NCI-H1694 treated with DMSO at 0.1 percent for 48 hours (cell line): Measurements from ENCODE around the gene LCMT2.

Experiments
- DNase-seq: peaks from one replicate; lab custom pipeline; 2025; lab: John Stamatoyannopoulos, UW

The LCMT2 gene, protein sequence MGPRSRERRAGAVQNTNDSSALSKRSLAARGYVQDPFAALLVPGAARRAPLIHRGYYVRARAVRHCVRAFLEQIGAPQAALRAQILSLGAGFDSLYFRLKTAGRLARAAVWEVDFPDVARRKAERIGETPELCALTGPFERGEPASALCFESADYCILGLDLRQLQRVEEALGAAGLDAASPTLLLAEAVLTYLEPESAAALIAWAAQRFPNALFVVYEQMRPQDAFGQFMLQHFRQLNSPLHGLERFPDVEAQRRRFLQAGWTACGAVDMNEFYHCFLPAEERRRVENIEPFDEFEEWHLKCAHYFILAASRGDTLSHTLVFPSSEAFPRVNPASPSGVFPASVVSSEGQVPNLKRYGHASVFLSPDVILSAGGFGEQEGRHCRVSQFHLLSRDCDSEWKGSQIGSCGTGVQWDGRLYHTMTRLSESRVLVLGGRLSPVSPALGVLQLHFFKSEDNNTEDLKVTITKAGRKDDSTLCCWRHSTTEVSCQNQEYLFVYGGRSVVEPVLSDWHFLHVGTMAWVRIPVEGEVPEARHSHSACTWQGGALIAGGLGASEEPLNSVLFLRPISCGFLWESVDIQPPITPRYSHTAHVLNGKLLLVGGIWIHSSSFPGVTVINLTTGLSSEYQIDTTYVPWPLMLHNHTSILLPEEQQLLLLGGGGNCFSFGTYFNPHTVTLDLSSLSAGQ

DNA sequence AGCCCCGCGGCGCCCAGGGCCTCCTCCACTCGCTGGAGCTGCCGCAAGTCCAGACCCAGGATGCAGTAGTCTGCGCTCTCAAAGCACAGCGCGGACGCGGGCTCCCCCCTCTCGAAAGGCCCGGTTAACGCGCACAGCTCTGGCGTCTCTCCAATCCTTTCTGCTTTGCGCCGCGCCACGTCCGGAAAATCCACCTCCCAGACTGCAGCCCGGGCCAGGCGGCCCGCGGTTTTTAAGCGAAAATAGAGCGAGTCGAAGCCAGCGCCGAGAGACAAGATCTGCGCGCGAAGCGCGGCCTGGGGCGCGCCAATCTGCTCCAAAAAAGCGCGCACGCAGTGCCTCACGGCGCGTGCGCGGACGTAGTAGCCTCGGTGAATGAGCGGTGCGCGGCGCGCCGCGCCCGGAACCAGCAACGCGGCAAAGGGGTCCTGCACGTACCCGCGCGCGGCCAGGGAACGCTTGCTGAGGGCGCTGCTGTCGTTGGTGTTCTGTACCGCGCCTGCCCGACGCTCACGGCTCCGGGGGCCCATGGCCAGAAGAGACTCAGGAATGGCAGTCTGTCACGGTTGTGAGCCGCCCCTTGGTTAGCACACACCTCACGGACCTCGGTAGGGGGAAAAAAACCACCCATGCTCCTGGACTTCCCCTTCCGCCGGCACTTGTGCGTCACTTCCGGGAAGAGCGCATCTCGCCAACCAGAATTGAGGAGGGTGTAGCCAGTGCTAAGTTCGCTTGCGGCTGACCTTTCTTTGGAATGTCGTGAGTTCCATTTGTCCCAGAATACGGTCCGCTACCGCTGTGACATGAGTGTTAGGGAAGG lies at the start of gene LCMT2:
Gene LCMT2 (minus strand): TSS at position 614 of the 820 bp plus-strand sequence. CDS start 84 bp downstream, at position 530.
- peak; percentile 86 for DNase-seq

DNA sequence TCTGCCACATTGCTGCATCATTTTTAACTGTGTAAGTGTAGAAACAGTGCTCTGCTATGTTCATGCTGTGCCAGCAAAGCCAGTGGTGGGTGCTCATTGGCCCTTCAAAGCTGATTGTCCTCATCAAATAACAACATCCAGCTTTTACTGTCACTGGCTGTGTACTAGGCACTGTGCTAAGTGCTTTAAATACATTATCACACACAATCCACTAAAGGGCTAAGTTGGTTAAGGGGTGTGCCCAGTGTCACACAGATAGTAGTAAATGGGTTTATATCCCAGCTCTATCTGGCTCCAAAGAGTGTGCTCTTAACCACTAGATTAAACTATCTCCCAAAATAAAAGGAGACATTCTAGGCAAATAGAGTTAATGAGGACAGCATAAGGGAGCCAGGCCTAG lies 48.2 kb upstream of the LCMT2 start:
- DNase-seq = no peak

DNA sequence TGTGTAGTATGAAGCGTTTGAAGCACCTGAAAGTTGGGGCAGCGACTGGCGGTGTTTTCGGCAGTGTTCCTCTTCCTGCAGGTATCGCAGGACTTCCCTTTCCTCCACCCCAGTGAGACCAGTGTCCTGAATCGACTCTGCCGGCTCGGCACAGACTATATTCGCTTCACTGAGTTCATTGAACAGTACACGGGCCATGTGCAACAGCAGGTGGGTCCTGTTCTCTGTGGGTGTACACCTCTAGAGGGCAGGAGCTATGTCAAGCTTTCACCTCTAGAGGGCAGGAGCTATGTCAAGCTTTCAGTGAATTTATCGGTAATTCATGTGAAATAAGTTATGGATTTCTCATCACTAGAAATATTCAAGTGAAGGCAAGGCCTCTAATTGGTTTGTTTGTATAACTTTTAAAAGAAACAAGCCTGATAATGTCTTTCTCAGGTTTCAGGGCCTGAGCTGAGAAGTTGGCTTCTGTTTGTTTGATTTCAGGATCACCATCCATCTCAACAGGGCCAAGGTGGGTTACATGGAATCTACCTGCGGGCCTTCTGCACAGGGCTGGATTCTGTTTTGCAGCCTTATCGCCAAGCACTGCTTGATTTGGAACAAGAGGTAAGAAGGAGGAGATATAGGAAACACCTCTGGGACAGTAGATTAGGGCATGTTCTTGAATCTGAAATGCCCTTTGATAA lies 45.8 kb upstream of the LCMT2 start:
- no peak for DNase-seq

DNA sequence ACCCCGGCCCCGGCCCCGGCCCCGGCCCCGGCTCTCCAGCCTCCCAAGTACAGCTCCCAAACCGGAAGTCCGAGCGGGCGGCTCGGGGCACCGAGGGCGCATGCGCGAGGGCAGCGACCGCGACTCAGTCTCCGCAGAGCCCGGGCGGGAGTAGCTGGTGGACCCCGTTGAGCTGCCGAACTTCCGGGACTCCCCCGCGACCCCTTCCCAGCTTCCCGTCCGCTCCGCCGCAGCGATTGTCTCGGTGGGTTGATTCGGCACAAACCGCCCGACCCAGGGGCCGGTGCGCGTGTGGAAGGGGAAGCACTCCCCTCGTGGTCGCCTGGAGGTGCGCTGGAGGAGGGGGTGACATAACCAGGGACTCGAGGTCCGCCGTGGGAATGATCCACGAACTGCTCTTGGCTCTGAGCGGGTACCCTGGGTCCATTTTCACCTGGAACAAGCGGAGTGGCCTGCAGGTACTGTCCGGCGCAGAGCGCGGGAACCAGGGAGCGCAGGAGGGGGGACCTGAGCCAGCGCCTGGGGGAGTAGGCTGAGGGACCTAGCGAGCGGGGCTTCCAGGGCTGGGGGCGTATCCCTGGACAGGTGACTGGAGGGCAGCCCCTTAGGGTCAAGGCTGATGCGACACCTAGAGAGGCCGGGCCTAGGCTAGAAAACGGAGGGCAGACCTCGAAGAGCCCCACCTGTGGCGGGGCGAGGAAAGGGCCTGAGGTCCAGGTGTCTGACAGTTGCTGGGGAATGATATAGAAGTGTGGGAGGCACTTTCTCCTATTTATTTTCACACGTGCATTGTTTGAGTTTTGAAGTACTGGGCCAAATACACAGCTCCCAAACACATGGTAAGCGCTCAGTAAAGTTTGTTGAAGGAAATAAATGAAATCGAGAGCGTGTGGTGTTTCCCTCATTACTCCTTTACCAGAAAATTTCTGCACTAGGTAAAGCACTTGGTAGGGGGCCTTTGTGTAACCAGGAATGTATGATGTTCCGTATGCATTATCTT lies 40.9 kb upstream of the LCMT2 start, which contains the start of the genes TUBGCP4 and ZSCAN29:
Gene TUBGCP4 (plus strand): TSS at position 127 of the 1,000 bp plus-strand sequence. CDS start 254 bp downstream, at position 381.
Gene ZSCAN29 (minus strand): TSS at position 69 of the 1,000 bp plus-strand sequence. CDS start 1,130 bp downstream, outside the sequence.
- peak; percentile 75 for DNase-seq

DNA sequence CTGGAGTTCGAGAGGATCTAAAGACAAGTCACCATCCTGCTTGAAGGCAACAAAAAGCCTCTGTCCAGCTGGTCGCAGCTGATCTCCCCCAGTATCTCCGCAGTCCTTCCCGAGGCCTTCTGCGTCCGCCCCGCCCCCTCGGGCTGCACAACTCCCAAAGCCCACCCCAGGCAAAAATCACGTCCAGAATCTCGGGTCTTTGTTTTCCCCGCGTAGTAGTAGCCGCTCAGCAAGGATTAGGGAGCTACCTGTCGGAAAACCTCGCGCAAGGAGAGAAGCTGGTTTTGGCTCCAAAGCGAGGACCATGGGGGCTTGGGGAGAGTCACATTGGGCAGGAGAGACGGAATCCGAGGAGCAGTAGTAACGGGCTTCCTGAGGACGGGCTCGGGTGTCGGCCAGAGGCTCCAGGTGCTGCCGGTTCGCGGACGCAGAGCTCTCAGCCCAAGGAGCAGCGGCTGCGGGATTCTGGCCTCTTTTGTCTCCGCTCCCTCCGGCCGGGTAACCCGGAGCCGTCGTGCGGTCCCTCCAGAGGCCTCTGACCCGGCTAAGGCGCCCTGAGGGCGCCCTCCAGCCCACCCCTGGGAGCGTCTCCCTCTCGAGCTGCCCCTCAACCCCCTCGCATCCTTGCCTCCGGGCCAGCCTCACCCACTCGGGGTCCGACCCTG lies 40.1 kb upstream of the LCMT2 start:
- no peak for DNase-seq

DNA sequence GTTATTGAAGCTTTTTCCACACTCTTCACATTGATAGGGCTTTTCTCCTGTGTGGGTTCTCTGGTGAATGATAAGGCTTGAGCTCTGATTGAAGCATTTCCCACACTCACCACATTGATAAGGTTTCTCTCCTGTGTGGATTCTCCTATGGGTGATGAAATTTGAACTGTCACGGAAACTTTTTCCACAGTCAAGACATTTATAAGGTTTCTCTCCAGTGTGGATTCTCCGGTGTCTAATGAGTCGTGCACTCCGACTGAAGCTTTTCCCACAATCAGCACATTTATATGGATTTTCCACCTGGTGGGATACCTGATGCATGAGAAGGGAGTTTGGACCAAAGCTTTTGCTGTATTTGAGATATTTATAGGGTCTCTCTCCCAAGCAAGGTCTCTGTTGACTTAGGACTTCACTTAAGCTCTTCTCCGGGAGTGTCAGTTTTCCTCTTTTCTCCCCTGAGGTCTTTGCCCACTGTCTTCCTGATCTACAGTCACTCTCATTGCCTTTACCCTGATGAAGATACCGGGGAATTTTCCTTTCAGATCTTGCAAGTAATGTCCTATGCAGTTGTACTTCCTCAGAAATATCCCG lies 31.0 kb upstream of the LCMT2 start:
- DNase-seq = no peak

DNA sequence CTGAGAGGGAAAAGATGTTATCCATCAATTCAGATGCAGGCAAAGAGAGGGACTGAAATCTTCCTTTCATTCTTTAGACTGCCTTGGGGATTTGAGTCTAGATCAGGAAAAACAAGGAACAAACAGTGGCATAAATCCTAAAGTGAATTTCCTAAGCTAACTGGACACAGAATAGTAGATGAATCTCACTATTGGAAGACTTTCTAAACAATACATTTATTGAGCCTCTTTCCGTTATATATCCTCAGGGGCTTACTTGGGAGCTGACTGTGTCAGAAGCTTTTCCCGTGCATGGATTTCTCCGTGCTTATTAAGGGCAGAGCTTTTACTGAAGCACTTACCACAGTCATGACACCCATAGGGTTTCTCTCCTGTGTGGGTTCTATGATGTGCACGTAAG lies 30.4 kb upstream of the LCMT2 start:
- DNase-seq = no peak

DNA sequence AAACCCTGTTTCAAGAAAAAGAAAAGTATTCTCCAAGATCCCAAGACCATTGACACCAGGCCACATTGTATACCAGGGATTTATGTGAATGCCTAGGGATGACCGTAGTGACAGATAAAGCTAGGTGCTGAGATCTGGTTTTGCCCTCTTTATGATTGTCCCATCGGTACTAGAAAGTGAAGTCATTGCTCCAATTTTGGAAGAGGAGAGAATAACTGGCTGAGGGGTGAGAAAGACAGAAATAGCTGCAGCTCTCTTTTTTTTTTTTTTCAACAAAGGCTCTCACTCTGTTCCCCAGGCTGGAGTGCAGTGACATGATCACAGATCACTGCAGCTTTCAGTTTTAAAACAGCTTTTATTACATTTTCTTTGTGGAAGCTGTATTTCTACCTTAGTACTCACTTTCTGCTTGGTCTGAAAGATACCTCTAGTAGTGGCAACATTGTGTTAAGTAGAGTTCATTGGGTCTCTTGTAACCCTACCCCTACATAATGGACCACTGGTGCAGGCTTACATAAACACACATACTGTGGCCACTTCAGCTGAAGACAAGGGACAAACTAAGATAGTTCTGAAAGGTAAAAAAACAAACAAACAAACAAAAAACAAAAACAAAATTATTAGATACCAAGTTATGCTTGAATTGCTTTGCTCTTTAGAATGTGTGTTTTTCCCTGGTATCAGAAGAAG lies 22.5 kb upstream of the LCMT2 start:
- no peak for DNase-seq

DNA sequence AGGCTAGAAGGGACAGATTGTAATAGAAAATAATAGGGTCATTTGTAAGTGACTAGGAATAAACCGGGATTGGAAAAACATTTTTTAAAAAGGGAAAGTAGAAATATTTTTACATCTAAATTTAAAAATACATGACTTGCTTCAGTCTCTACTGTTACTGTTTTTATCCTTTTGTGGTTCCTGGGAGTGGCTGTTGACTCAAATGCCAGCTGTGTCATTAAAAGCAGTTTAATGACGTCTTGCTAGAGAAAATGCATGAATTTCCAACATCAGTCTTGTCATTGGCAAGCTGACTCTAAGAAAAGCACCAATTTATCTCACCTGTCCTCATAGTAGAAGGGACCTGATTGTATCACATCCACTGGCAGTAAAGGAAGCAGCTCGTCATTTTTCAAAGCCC lies 16.7 kb upstream of the LCMT2 start:
- DNase-seq = no peak

DNA sequence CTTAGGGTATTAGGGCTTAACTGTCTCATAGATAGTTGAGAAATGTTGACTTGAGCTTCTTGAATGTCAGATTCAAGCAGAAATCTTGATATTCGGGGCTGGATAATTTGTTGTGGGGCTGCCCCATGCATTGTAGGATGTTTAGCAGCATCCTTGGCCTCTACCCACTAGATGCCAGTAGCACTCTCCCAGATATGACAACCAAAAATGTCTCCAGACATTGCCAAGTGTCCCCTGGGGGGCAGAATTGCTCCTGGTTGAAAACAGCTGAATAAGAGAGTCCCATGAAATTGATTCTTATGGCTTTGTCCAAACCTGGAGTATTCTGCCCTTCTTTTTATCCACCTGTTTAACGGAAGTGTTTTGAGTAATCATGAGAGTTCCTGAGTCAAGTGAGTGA lies 15.9 kb upstream of the LCMT2 start:
- DNase-seq = no peak

DNA sequence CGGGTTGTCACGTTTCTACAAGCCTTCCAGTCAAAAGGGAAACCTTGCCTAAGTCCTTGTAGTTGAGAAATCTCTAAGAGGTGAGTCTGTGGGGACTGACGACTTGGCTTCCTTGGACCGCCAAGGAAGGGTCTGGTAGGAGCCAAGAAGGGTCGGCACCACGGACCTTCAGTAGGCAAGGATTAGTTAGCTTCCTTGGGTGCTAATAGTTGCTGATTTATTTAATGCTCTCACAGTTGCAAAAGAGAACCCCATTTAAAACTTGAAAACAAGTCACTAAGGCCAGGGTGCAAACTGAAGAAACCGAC lies 361 bp upstream of the LCMT2 start:
- DNase-seq = no peak

DNA sequence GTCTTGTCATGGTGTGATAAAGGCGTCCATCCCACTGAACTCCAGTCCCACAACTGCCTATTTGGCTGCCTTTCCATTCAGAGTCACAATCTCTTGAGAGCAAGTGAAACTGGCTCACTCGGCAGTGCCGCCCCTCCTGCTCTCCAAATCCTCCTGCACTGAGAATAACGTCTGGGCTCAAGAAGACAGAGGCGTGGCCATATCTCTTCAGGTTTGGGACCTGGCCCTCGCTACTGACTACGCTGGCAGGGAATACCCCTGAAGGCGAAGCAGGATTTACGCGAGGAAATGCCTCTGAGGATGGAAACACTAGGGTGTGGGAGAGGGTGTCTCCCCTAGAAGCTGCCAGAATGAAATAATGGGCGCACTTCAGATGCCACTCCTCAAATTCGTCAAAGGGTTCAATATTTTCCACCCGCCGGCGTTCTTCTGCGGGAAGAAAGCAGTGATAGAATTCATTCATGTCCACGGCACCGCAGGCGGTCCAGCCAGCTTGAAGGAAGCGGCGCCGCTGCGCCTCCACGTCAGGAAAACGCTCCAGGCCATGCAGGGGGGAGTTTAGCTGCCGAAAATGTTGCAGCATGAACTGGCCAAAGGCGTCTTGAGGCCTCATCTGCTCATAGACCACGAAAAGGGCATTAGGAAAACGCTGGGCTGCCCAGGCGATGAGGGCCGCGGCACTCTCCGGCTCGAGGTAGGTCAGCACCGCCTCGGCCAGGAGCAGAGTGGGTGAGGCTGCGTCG lies 985 bp downstream of the LCMT2 start:
- DNase-seq = no peak

DNA sequence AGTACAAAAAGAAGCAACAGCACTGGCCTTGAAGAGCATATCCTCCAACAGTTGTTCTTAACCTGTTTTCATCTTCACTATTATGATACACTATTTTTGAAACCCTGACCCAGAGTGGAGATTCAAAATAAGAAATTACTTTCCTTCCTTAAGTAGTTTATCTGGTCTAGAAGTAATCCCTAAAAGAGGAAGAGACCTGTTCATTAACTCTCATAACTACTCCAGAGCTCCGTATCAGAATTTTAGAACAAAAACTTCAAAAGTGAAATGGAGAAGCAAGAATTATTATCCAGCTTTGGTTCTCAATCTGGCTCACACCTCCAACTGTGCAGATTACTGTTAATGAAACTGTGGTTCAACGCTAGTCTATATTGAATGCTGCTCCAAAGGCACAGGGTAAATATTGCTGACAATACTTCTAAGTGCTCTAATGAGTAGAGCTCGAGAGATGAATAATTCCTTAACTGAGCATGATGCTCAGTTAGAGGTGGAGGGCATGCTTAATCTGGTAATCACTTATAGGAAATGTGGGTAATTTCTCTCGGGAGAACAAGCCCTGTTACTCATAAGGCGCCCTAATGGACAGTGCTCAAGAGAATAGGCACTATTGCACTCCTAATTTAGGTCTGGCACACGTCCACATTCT lies 5.2 kb downstream of the LCMT2 start:
- no peak for DNase-seq

DNA sequence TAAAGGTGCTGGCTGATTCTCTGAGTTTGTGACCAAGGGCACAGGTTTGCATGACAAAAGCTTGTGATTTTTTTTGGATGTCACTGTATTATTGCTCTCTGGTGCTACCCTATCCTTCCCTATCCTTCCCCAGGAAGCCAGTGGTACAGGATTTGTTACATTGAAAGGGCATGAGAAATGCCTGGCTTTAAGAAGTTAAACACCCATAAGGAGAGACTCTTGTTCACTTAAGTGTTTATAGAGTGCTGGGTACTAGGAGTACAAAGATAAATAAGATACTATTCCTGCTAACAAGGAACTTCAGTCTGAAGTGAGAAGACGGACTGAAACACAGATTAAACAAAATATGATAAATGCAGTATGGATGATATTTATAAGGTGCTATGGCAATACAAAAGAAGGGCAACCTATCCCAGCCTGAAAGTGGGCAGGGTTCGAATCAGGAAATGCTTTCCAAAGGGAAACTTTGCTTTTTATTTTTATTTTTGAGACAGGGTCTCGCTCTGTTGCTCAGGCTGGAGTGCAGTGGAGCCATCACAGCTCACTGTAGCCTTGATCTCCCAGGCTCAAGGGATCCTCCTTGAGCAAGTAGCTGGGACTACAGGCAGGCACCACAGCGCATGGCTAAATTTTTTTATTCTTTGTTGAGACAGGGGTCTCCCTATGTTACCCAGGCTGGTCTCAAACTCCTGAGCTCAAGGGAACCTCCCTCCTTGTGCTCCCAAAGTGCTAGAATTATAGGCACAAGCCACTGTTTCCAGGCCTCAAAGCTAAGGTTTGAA lies 11.2 kb downstream of the LCMT2 start:
- DNase-seq = no peak

DNA sequence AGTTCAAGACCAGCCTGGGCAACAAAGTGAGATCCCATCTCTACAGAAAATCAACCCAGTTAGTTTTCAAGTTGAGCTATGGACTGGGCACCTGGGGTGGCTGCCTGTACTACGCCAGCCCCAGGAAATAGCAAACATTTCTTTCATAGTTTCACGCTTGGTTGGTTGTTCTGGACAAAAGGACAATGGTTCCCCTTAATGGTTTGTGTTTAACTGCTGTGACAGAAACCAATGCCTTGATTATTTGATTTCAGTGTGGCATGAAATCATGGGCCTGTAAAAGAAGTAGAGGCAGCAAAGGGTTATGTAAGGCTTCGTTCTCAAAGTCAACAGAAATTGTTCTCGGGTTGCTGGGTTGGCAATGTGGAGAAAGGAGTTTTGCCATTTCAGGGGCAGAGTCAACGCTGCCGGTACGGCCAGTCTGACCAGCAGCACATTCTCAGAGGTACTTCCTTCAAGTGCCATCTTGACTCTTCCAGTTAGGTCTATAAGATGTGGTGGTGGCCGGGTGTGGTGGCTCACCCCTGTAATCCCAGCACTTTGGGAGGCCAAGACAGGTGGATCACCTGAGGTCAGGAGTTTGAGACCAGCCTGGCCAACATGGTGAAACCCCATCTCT lies 12.7 kb downstream of the LCMT2 start:
- DNase-seq = no peak

DNA sequence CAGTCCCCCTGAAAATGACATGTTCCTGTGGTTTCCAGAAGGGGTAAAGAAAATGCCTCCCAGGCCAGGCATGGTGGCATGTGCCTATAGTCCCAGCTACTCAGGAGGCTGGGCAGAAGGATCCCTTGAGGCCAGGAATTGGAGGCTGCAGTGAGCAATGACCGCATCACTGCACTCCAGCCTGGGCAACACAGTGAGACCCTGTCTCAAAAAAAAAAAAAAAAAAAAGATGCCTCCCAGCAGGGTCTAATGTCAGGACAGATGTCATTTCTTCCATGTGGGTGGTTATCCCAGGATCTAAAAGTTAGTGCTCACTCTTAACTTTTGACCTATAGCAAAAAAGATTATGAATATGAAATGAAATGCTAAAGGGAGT lies 13.4 kb downstream of the LCMT2 start:
- no peak for DNase-seq
